Keratinocyte (primary cell): ENCODE results near the gene OLFM3. TPM values are rescaled to one million over a fixed set of nuclear protein-coding genes. Genes with fewer than 3 reads are reported as not detected.

ENCODE experiments used
- DNase-seq: peaks from one replicate; pipeline ENCODE4 v3.0.0-alpha.2; 2011; ENCODE audit warnings: low read depth, missing footprints, low spot score
- FAIRE-seq: peaks from 2 replicates; lab custom pipeline; 2011; peaks lifted over from hg19 to GRCh38; lab: Jason Lieb, UNC
- H2AFZ ChIP-seq: 2 replicates; pipeline ENCODE4 v1.6.0; 2012; ENCODE audit warnings: low read length, control low read depth, inconsistent platforms; ENCODE audit not compliant: control insufficient read depth
- H3K27ac ChIP-seq: 2 replicates; pipeline ENCODE4 v1.5.1; 2011; ENCODE audit warnings: low read length; ENCODE audit not compliant: control insufficient read depth, insufficient read depth
- H3K27me3 ChIP-seq: 3 replicates; pipeline ENCODE4 v1.6.0; 2011; ENCODE audit warnings: low read length; ENCODE audit not compliant: control insufficient read depth, insufficient read depth; ENCODE audit errors: extremely low read depth
- H3K36me3 ChIP-seq, 2 experiments: 2 replicates in 1 of 2; 3 replicates in 1 of 2; pipeline ENCODE4 v1.5.1; 2011; ENCODE audit warnings: low read length in 2 of 2, mild to moderate bottlenecking in 1 of 2; ENCODE audit not compliant: control insufficient read depth in 2 of 2, insufficient read depth in 2 of 2; ENCODE audit errors: extremely low read depth in 1 of 2
- H3K4me1 ChIP-seq: 3 replicates; pipeline ENCODE4 v1.5.1; 2011; ENCODE audit warnings: low read length; ENCODE audit not compliant: control insufficient read depth, insufficient read depth; ENCODE audit errors: extremely low read depth
- H3K4me2 ChIP-seq: 3 replicates; pipeline ENCODE4 v1.6.0; 2011; ENCODE audit warnings: low read depth, low read length; ENCODE audit not compliant: control insufficient read depth, insufficient read depth; ENCODE audit errors: extremely low read depth
- H3K4me3 ChIP-seq, 3 experiments: fragments of 200-600 bp in 1 of 3; sonication (generic) in 1 of 3; 2 replicates in 2 of 3; 3 replicates in 1 of 3; pipeline ENCODE4 v1.5.1; 2011 to 2016; ENCODE audit warnings: low read length in 3 of 3, mild to moderate bottlenecking in 3 of 3, control low read depth in 2 of 3, inconsistent platforms in 1 of 3, low read depth in 1 of 3, mixed read lengths in 1 of 3, mixed run types in 1 of 3, moderate library complexity in 1 of 3; ENCODE audit not compliant: control insufficient read depth in 2 of 3, insufficient read depth in 2 of 3; ENCODE audit errors: extremely low read depth in 1 of 3
- H3K79me2 ChIP-seq: 2 replicates; pipeline ENCODE4 v1.6.0; 2012; ENCODE audit warnings: low read length; ENCODE audit not compliant: control insufficient read depth, insufficient read depth
- H3K9ac ChIP-seq: 3 replicates; pipeline ENCODE4 v1.6.0; 2011; ENCODE audit warnings: low read length; ENCODE audit not compliant: control insufficient read depth, insufficient read depth; ENCODE audit errors: extremely low read depth
- H3K9me1 ChIP-seq: 3 replicates; pipeline ENCODE4 v1.6.0; 2011; ENCODE audit warnings: low read length; ENCODE audit not compliant: control insufficient read depth, insufficient read depth; ENCODE audit errors: extremely low read depth
- H3K9me3 ChIP-seq: 2 replicates; pipeline ENCODE4 v1.5.1; 2012; ENCODE audit warnings: low read depth, low read length; ENCODE audit not compliant: control insufficient read depth
- H4K20me1 ChIP-seq: 3 replicates; pipeline ENCODE4 v1.6.0; 2011; ENCODE audit warnings: low read length; ENCODE audit not compliant: control insufficient read depth, insufficient read depth; ENCODE audit errors: extremely low read depth
- EZH2 ChIP-seq: IDR thresholded peaks from one replicate; pipeline ENCODE4 v1.6.1; 2012; ENCODE audit warnings: inconsistent platforms, mild to moderate bottlenecking, low read length, moderate library complexity
- dilution Hi-C: fragments of 300-500 bp; cut with MboI; formaldehyde crosslinking; loops from one replicate; pipeline ENCODE4 v1.7.0; 2020; ENCODE audit warnings: low sequenced_read_pairs; ENCODE audit not compliant: extremely low pct_ligation_motif_present
- polyA plus RNA-seq, 5 experiments: library from polyadenylated mRNA; depleted of rRNA in 3 of 5; stranded (reverse) in 3 of 5; stranded (forward) in 1 of 5; unstranded in 1 of 5; fragments of >200 nt; gene quantifications; 1 replicate in 1 of 5; 2 replicates in 3 of 5; 3 replicates in 1 of 5; pipeline versions ENCODE4 v1.2.1 to v1.2.3, GENCODE V29; 2011 to 2012; ENCODE audit warnings: missing spikeins in 2 of 5, low read depth in 1 of 5, low replicate concordance in 1 of 5
- TF ChIP-seq, protein P1 (sequence below), 3 experiments: IDR thresholded peaks in 1 of 3; conservative IDR thresholded peaks in 1 of 3; optimal IDR thresholded peaks in 1 of 3; 2 replicates in 2 of 3; 3 replicates in 1 of 3; pipeline versions ENCODE3 to v1.5.1; 2011; ENCODE audit warnings: low read length in 3 of 3, mild to moderate bottlenecking in 3 of 3, moderate library complexity in 2 of 3, control low read depth in 1 of 3, inconsistent platforms in 1 of 3; ENCODE audit not compliant: insufficient read depth in 2 of 3; ENCODE audit errors: extremely low read depth in 1 of 3

Gene OLFM3
- polyA plus RNA-seq, 1 donor (not counting 4 experiments of a cell fraction or from before 2014, with no cell fraction given), result not detected

DNA sequence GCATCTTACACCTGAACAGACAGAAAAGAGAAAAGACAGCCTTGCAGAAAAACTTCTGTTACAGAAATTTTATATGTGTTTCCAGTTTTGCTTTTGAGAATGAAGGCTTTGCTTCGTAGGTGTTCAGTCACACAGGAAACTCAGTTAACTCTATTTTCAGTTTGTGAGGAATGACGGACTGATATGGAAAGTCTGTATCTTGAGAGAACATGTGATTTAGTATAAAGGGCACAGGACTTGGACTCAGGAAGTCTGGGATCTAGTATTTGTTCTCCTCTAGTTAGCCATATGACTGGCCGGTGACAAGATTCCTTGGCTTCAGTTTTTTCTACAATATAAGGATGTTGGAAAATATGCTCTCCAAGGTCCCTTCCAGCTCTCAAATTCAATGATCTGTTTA lies 149.1 kb downstream of the OLFM3 start:
- H3K27ac ChIP-seq, result no peak overlapping the region
- dilution Hi-C loops, result no loop called here

DNA sequence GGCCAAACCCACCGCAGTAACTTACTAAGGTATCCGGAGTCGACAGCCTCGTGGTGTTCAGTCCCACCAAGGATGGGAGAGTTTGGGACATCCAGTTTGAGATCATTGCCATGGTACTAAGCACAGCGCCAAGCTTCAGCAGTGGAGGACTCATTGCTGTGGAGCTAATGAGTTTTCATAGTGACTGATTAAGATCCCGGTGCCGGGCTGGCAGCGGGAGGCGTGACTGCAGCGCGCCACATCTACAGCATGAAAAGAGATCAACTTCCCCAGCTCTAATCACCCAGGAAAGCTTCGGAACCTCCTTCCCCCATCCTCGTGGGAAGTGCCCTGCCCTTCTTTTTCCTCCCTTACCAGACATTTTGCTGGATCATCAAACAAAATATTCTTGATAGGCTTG lies 149.9 kb downstream of the OLFM3 start:
- no peaks in the 10 kb centered on the region for H3K4me1 ChIP-seq
- H3K36me3 ChIP-seq, result no peaks in the 10 kb centered on the region
- H3K4me3 ChIP-seq, result no peak overlapping the region
- H2AFZ ChIP-seq, result no peak overlapping the region
- no peaks in the 10 kb centered on the region for H4K20me1 ChIP-seq
- FAIRE-seq (no peak), DNase-seq (no peak)
- H3K27ac ChIP-seq, result no peak overlapping the region
- no peak overlapping the region for H3K9ac ChIP-seq
- TF ChIP-seq, protein P1, sequence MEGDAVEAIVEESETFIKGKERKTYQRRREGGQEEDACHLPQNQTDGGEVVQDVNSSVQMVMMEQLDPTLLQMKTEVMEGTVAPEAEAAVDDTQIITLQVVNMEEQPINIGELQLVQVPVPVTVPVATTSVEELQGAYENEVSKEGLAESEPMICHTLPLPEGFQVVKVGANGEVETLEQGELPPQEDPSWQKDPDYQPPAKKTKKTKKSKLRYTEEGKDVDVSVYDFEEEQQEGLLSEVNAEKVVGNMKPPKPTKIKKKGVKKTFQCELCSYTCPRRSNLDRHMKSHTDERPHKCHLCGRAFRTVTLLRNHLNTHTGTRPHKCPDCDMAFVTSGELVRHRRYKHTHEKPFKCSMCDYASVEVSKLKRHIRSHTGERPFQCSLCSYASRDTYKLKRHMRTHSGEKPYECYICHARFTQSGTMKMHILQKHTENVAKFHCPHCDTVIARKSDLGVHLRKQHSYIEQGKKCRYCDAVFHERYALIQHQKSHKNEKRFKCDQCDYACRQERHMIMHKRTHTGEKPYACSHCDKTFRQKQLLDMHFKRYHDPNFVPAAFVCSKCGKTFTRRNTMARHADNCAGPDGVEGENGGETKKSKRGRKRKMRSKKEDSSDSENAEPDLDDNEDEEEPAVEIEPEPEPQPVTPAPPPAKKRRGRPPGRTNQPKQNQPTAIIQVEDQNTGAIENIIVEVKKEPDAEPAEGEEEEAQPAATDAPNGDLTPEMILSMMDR (optimal IDR thresholded peaks at IDR 0.05 in 1 of 3, IDR thresholded peaks at IDR 0.05 in 1 of 3, conservative IDR thresholded peaks at IDR 0.05 in 1 of 3; ENCODE audit: extremely low read depth in 1 of 3, insufficient read depth in 2 of 3, low read length in 3 of 3), result no peak
- TF ChIP-seq EZH2, result no peak
- H3K9me3 ChIP-seq, result no peaks in the 10 kb centered on the region
- H3K79me2 ChIP-seq, result no peaks in the 10 kb centered on the region
- H3K4me2 ChIP-seq, result no peak overlapping the region
- H3K27me3 ChIP-seq, result no peaks in the 10 kb centered on the region
- no peaks in the 10 kb centered on the region for H3K9me1 ChIP-seq
- dilution Hi-C loops, result no loop called here

More for the DNA sequence above, 149.1 kb downstream of the OLFM3 start:
- no peak for DNase-seq
- no peak overlapping the region for H3K9ac ChIP-seq
- FAIRE-seq, result no peak
- no peaks in the 10 kb centered on the region for H3K27me3 ChIP-seq
- no peak overlapping the region for H3K4me2 ChIP-seq
- no peaks in the 10 kb centered on the region for H3K4me1 ChIP-seq
- H3K9me3 ChIP-seq, result no peaks in the 10 kb centered on the region
- TF ChIP-seq, protein P1 (optimal IDR thresholded peaks at IDR 0.05 in 1 of 3, IDR thresholded peaks at IDR 0.05 in 1 of 3, conservative IDR thresholded peaks at IDR 0.05 in 1 of 3; ENCODE audit: extremely low read depth in 1 of 3, insufficient read depth in 2 of 3, low read length in 3 of 3), result no peak
- TF ChIP-seq EZH2, result no peak
- H3K79me2 ChIP-seq, result no peaks in the 10 kb centered on the region
- H3K9me1 ChIP-seq, result no peaks in the 10 kb centered on the region
- H3K36me3 ChIP-seq, result no peaks in the 10 kb centered on the region
- H3K4me3 ChIP-seq, result no peak overlapping the region
- no peaks in the 10 kb centered on the region for H4K20me1 ChIP-seq
- no peak overlapping the region for H2AFZ ChIP-seq
